ENCODE measurements around the gene IL3RA.
"Not testable (repeated sequence)": the region's sequence is repeated elsewhere in the genome, so short reads cannot be mapped to it uniquely, and the experiment has no call there.

The IL3RA gene

DNA sequence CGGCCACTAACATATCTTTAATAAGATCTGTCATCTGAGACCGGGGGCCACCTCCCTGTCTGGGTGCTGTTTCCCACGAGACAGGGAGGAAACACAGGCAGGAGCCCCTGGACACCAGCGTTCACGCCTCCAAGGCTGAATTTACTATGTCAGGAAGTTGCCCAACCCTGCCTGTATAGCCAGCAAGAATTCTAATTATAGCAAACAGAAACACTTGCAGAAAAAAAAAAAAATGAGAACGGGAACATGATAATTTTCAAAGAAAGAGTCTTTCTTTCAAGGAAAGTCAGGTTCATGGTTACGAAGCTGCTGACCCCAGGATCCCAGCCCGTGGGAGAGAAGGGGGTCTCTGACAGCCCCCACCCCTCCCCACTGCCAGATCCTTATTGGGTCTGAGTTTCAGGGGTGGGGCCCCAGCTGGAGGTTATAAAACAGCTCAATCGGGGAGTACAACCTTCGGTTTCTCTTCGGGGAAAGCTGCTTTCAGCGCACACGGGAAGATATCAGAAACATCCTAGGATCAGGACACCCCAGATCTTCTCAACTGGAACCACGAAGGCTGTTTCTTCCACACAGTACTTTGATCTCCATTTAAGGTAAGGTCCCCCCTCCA is at the start of gene IL3RA:
Gene IL3RA, plus strand, starts transcription at position 455 of the 613 bp plus-strand sequence. CDS start 4,981 bp downstream, outside the sequence.
- no peak for DNase-seq (ENCODE audit: low read depth)

DNA sequence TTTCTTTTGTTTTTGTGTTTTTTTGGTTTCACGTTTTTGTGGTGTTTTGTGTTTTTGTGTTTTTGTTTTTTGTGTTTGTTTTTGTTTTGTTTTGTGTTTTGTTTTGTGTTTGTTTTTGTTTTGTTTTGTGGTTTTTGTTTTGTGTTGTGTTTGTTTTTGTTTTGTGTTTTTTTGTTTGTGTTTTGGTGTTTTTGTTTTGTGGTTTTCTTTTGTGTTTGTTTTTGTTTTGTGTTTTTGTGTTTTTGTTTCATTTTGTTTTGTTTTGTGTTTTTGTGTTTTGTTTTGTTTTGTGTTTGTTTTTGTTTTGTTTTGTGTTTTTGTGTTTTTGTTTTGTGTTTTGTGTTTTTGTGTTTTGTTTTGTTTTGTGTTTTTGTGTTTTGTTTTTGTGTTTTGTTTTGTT is 47.0 kb upstream of the IL3RA start:
- DNase-seq (ENCODE audit: low read depth): no peak

DNA sequence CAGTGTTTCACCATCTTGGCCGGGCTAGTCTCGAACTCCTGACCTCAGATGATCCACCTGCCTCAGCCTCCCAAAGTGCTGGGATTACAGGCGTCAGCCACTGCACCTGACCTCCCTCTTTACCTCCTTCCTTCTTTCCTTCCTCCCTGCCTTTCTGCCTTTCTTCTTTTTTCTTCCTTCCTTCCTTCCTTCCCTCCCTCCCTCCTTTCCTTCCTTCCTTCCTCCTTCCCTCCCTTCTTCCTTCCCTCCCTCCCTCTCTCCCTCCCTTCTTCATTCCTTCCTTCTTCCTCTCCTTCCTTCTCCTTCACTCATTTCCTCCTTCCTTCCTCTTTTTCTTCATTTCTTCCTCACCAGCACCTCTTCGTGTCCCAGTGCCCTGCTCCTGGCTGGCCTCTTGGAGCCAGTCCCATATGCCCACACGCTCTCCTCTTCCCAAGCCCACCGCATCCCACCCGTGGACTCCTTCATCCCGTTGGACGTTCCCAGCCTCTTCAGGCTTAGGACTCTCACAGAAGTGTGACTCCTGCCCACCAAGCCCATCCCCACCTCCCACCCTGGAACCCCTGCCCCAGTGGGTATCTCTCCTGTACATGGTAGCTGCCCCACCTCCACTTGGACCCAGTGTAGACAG is 45.4 kb upstream of the IL3RA start:
- DNase-seq (ENCODE audit: low read depth): no peak

DNA sequence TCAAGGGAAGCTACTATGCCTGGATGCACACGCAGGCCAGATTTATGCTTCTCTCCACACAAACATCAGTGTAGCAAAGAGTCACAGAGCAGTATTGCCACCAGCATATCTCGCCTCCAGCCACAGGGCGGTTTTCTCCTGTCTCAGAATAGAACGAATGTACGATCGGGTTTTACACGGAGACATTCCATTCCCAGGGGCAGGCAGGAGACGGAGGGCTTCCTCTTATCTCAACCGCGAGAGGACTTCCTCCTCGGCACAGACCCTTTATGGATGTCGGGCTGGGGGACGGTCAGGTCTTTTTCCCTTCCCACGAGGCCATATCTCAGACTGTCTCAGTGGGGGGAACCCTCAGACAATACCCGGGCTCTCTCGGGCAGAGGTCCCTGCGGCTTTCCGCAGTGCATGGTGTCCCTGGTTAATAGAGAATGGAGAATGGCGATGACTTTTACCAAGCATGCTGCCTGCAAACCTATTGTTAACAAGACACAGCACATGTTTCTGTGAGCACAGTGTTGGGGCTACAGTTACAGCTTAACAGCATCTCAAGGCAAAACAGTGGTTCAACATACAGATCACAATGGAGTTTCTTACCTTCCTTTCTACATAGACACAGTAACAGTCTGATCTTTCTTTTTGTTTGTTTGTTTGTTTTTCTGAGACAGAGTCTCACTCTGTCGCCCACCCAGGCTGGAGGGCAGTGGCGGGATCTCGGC is 43.9 kb upstream of the IL3RA start:
- no peak for DNase-seq (ENCODE audit: low read depth)

DNA sequence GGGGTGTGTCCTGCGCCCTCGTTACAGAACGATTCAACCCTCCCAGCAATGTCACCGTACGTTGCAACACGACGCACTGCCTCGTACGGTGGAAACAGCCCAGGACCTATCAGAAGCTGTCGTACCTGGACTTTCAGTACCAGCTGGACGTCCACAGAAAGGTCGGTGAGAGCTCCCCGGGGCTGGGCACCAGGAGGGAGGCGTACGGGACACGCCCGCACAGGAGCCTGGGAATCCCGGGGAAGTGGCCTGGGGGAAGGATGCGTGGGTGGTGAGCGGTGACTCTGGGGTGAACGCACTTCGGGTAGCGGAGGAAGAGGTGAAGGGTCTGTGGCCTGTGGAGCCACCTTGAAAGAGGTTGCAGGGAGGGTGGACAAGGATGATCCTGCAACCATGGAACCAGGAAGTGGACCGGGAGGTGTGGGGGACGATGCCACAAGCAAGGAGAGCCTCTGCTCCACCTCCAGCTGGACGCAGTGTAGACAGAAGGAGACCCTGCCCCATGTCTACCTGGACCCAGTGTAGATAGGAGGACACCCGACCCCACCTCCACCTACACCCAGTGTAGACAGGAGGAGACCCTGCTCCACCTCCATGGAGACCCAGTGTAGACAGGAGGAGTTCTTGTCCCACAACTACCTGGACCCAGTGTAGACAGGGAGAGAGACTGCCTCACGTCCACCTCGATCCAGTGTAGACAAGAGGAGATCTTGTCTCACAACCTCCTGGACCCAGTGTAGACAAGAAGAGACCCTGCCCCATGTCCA is 42.1 kb upstream of the IL3RA start:
- DNase-seq (ENCODE audit: low read depth): no peak

DNA sequence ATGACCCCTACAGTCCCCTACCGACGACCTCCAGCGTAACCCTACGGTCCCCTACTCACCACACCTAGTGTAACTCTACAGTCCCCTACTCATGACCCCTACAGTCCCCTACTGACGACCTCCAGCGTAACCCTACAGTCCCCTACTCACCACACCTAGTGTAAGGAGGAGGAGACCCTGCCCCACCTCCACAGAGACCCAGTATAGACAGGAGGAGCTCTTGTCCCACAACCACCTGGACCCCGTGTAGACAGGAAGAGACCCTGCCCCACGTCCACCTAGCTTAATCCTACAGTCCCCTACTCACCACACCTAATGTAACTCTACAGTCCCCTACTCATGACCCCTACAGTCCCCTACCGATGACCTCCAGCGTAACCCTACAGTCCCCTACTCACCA is 41.0 kb upstream of the IL3RA start:
- DNase-seq (ENCODE audit: low read depth): no peak

GRCh38 chrX:1297591-1297990 is 39.0 kb upstream of the IL3RA start:
- not testable (repeated sequence) for DNase-seq (ENCODE audit: low read depth)

DNA sequence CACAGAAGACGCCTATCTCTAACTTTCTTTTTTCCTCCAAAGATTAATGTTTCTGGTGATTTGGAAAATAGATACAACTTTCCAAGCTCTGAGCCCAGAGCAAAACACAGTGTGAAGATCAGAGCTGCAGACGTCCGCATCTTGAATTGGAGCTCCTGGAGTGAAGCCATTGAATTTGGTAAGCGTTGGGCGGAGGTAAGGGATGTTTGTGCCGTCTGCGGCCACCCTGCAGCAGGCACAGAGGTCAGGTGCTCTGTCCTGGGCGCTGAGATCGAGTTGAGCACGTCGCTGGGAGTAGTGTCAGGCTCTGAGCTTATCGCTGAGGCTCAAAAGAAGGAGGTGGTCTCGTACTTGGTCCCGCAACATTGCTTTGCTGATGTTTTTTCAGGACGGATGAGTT is 36.1 kb upstream of the IL3RA start:
- no peak for DNase-seq (ENCODE audit: low read depth)

DNA sequence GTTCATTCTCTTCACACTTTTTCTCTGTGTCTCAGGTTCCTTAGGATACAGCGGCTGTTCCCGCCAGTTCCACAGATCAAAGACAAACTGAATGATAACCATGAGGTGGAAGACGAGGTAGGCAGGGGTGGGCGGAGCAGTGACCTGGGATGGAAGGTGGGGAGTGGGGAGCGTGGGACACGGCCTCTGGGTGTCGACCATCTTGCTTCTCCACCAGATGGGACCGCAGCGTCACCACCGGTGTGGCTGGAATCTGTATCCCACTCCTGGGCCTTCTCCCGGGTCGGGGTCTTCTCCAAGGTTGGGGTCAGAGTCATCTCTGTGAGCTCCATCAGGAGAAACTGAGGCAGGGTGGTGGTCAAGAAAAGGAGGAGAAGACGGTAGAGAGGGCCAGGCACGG is 31.2 kb upstream of the IL3RA start:
- no peak for DNase-seq (ENCODE audit: low read depth)

DNA sequence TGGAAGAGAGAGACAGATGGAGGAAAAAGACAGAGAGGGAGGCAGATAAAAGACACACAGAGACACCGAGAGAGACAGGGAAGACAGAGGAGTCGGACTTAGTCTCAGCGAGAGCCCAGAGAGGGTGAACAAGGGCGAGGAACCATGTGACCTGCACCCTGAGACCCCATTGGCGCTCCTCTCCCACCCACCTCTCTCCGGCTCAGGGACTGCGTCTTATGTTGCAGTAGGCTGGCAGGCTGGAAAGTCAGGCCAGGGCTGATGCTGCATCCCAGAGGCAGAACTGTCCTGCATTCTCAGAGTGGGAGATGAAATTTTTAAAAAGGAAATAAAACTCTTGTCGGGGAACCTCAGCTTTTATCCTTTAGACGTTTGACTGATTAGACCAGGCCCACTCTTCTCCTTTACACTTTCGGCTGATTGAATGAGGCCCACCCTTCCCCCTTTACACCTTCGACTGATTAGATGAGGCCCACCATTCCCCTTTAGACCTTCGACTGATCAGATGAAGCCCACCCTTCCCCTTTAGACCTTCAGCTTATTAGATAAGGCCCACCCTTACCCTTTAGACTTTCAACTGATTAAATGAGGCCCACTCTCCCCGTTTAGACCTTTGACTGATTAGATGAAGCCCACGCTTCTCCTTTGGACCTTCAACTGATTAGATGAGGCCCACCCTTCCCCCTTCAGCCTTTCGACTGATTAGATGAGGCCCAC is 29.5 kb upstream of the IL3RA start:
- no peak for DNase-seq (ENCODE audit: low read depth)

GRCh38 chrX:1307626-1308340 is 28.8 kb upstream of the IL3RA start:
- DNase-seq (ENCODE audit: low read depth): no peak

GRCh38 chrX:1308476-1308875 is 28.1 kb upstream of the IL3RA start:
- DNase-seq (ENCODE audit: low read depth): no peak

DNA sequence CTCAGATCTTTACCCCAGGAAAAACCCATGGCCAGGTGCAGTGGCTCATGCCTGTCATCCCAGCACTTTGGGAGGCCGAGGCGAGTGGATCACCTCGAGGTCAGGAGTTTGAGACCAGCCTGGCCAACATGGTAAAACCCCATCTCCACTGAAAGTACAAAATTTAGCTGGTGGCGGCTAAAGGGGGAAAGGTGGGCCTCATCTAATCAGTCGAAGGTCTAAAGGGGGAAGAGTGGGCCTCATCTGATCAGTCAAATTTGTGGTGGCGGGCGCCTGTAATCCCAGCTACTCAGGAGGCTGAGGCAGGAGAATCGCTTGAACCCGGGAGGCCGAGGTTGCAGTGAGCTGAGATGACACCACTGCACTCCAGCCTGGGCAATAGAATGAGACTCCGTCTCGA is 27.7 kb upstream of the IL3RA start:
- not testable (repeated sequence) for DNase-seq (ENCODE audit: low read depth)

DNA sequence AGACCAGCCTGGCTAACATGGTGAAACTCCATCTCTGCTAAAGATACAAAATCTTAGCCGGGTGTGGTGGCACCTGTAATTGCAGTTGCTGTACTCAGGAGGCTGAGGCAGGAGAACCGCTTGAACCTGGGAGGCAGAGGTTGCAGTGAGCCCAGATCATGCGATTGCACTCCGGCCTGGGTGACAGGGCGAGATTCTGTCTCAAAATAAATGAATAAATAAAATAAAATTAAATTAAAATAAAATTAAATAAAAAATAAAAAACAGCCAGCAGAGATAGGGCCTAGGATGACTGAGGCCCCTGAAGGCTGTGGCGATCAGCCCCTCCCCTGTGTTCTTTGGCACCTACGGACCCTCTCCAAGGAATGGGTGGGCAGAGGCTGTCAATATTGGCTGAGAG is 22.8 kb upstream of the IL3RA start:
- DNase-seq (ENCODE audit: low read depth): no peak

- peak; percentile 68 for DNase-seq (ENCODE audit: low read depth)
These were observed 20.1 kb upstream of the IL3RA start for GRCh38 chrX:1316527-1316926.

- no peak for DNase-seq (ENCODE audit: low read depth)
These were observed 14.9 kb upstream of the IL3RA start for GRCh38 chrX:1321674-1322073.

- DNase-seq (ENCODE audit: low read depth): no peak
These were observed 14.2 kb upstream of the IL3RA start for GRCh38 chrX:1322393-1322792.

- peak; percentile 36 for DNase-seq (ENCODE audit: low read depth)
These were observed 13.3 kb upstream of the IL3RA start for GRCh38 chrX:1323315-1323714.

- no peak for DNase-seq (ENCODE audit: low read depth)
These were observed 11.0 kb upstream of the IL3RA start for GRCh38 chrX:1325515-1326116.

DNA sequence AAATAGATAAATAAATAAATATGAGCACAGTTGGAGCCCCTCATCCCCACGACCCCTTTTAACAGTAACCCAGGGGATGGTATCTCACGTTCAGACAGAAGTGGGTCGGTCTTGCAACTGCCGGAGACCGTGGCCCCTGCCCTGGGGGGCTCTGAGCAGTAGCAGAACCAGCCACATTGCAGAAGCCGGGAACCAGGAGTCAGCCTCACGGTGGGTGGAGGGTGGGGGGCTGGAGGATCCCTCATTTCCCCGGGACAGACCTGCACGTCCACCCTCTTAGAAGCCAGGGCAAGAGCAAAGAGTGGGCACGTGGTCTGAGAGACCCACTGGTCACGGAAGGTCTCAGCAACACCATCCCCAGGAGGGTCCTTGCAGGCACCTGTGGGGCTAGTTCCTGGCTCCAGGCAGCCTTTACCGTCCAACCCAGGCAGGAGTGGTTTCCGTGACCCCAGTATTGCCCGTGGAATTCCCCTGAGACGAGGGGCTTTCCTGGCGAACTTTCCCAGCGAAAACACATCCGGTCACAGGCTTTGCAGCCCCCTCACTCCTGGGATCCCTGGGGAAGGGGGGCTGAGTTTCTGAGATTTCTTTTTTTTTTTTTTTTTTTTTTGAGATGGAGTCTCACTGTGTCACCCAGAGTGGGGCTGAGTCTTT is 8.8 kb upstream of the IL3RA start:
- no peak for DNase-seq (ENCODE audit: low read depth)

Data from CMK (cell line).